ENCODE measurements around the gene SETD1A.
"Not testable (repeated sequence)": the region's sequence is repeated elsewhere in the genome, so short reads cannot be mapped to it uniquely, and the experiment has no call there.

GRCh38 chr16:31017756-31018155, 60.2 kb downstream of the SETD1A start:
- TF ChIP-seq POLR2A (IDR thresholded peaks at IDR 0.05; ENCODE audit: low read length); GATA1 (IDR thresholded peaks at IDR 0.05; ENCODE audit: low read depth, low read length): not testable (repeated sequence)
